Measurements from ENCODE around the gene AMBN.

Gene AMBN

DNA sequence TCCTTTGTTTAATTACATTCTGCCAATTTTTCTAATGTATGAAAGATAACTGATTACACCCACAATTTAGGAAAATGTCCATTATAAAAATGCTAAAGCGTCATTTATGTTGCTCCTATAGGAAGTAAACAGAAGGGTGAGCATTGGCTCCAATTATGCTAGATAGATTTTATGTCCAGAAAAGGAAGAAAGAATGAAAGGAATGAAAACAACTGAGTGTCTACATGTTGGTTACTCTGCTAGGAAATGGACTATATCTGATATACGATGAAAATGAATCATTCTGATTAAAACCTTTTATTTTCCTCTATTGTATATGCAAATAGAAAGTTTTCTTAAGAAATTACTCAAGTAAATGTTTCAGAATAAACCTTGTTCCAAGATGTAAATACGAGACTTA is 38.1 kb downstream of the AMBN start (continued):
- no peak for TF ChIP-seq ZNF23 (tag by site-specific recombination; IDR thresholded peaks at IDR 0.05; ENCODE audit: borderline replicate concordance)
- TF ChIP-seq, protein P1, sequence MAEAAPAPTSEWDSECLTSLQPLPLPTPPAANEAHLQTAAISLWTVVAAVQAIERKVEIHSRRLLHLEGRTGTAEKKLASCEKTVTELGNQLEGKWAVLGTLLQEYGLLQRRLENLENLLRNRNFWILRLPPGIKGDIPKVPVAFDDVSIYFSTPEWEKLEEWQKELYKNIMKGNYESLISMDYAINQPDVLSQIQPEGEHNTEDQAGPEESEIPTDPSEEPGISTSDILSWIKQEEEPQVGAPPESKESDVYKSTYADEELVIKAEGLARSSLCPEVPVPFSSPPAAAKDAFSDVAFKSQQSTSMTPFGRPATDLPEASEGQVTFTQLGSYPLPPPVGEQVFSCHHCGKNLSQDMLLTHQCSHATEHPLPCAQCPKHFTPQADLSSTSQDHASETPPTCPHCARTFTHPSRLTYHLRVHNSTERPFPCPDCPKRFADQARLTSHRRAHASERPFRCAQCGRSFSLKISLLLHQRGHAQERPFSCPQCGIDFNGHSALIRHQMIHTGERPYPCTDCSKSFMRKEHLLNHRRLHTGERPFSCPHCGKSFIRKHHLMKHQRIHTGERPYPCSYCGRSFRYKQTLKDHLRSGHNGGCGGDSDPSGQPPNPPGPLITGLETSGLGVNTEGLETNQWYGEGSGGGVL (tag by site-specific recombination; IDR thresholded peaks at IDR 0.05) = no peak
- no peak for TF ChIP-seq ZNF214 (tag by site-specific recombination; IDR thresholded peaks at IDR 0.05; ENCODE audit: borderline replicate concordance)
- no peak for TF ChIP-seq ZNF548 (tag by site-specific recombination; IDR thresholded peaks at IDR 0.05)
- no peak for TF ChIP-seq ZNF274 (IDR thresholded peaks at IDR 0.05; ENCODE audit: low read length)
- no peak for TF ChIP-seq ZNF274 (tag by site-specific recombination; IDR thresholded peaks at IDR 0.05; ENCODE audit: borderline replicate concordance)
- no peak for TF ChIP-seq ZSCAN16 (tag by site-specific recombination; IDR thresholded peaks at IDR 0.05)
- TF ChIP-seq SETDB1 (IDR thresholded peaks at IDR 0.05; ENCODE audit: insufficient read length, low read length) = no peak
- TF ChIP-seq, protein P2, sequence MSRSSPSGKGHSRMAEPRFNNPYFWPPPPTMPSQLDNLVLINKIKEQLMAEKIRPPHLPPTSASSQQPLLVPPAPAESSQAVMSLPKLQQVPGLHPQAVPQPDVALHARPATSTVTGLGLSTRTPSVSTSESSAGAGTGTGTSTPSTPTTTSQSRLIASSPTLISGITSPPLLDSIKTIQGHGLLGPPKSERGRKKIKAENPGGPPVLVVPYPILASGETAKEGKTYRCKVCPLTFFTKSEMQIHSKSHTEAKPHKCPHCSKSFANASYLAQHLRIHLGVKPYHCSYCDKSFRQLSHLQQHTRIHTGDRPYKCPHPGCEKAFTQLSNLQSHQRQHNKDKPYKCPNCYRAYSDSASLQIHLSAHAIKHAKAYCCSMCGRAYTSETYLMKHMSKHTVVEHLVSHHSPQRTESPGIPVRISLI (tag by site-specific recombination; IDR thresholded peaks at IDR 0.05) = no peak
- no peak for TF ChIP-seq ZNF174 (tag by site-specific recombination; IDR thresholded peaks at IDR 0.05)
- no peak for TF ChIP-seq ZNF549 (tag by site-specific recombination; IDR thresholded peaks at IDR 0.05)

DNA sequence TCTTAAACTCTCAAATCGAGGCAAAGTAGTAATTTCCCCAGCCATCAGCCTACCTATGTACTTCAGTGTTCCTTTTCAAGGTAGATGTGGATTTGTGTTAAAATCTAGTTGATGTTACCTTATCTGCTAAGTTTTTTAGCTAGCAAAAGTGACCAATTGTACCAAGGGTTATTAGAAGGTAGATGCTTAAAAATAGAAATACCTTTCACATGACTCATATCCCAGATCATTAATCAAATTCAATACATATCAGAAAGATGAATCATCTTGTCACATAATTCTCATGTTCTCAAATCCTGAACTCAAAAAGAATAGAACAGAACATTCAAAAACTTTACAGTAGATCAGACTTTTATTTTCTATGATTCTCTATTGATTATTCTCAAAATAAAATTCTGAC is 40.0 kb downstream of the AMBN start:
- H3K4me1 ChIP-seq (ENCODE audit: control insufficient read depth, insufficient read depth, low read length) = no peaks in the 10 kb centered on the region
- no peak overlapping the region for H3K4me3 ChIP-seq (ENCODE audit: low read depth, low read length)
- no peak overlapping the region for H3K27ac ChIP-seq (ENCODE audit: extremely low read depth, low read depth, low read length)
- ChIA-PET POLR2A (no interaction called here), CTCF (no interaction called here)
- H3K36me3 ChIP-seq (ENCODE audit: control insufficient read depth in 2 of 2, insufficient read depth in 1 of 2, low read length in 2 of 2) = no peaks in the 10 kb centered on the region
- TF ChIP-seq, protein P3, sequence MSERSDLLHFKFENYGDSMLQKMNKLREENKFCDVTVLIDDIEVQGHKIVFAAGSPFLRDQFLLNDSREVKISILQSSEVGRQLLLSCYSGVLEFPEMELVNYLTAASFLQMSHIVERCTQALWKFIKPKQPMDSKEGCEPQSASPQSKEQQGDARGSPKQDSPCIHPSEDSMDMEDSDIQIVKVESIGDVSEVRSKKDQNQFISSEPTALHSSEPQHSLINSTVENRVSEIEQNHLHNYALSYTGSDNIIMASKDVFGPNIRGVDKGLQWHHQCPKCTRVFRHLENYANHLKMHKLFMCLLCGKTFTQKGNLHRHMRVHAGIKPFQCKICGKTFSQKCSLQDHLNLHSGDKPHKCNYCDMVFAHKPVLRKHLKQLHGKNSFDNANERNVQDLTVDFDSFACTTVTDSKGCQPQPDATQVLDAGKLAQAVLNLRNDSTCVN (tag by site-specific recombination; optimal IDR thresholded peaks at IDR 0.05) = no peak
- no peak for TF ChIP-seq ZNF629 (tag by site-specific recombination; IDR thresholded peaks at IDR 0.05)
- no peak for TF ChIP-seq REPIN1 (tag by site-specific recombination; IDR thresholded peaks at IDR 0.05; ENCODE audit: low read depth)
- no peak for TF ChIP-seq ZNF664 (tag by site-specific recombination; IDR thresholded peaks at IDR 0.05)
- no peaks in the 10 kb centered on the region for H3K9me3 ChIP-seq (ENCODE audit: control insufficient read depth, insufficient read depth, low read depth, low read length)

DNA sequence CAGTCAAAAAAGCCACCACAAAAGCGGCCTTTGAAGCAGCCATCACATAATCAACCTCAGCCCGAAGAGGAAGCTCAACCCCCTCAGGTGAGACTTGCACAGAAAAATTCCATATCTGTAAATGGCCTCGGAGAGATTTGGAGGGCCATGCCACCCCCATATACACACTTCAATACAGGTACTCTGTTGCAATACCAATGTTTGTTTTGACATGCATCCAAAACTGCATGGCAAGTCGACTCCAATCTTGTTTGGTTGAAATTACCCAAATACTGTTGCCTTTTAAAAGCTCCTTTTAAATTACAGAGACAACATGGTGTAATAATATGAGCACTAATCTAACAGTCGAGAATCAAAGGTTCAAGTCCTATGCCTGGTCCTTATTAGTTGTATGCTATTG is 42.4 kb downstream of the AMBN start:
- H3K27ac ChIP-seq (ENCODE audit: extremely low read depth, low read depth, low read length) = no peak overlapping the region
- no peak overlapping the region for H3K4me3 ChIP-seq (ENCODE audit: low read depth, low read length)
- ChIA-PET POLR2A (no interaction called here), CTCF (no interaction called here)
- H3K36me3 ChIP-seq (ENCODE audit: control insufficient read depth in 2 of 2, insufficient read depth in 1 of 2, low read length in 2 of 2) = no peaks in the 10 kb centered on the region
- H3K4me1 ChIP-seq (ENCODE audit: control insufficient read depth, insufficient read depth, low read length) = no peaks in the 10 kb centered on the region
- no peaks in the 10 kb centered on the region for H3K9me3 ChIP-seq (ENCODE audit: control insufficient read depth, insufficient read depth, low read depth, low read length)
- TF ChIP-seq ZNF571 (tag by site-specific recombination; IDR thresholded peaks at IDR 0.05) (no peak), IKZF3 (tag by site-specific recombination; IDR thresholded peaks at IDR 0.05) (no peak), ZNF16 (tag by site-specific recombination; IDR thresholded peaks at IDR 0.05; ENCODE audit: low read depth) (no peak), RBAK (tag by site-specific recombination; IDR thresholded peaks at IDR 0.05) (no peak), ZFP37 (tag by site-specific recombination; IDR thresholded peaks at IDR 0.05) (no peak), MZF1 (tag by site-specific recombination; IDR thresholded peaks at IDR 0.05; ENCODE audit: borderline replicate concordance) (no peak), ZNF548 (tag by site-specific recombination; IDR thresholded peaks at IDR 0.05) (no peak)
- TF ChIP-seq, protein P4, sequence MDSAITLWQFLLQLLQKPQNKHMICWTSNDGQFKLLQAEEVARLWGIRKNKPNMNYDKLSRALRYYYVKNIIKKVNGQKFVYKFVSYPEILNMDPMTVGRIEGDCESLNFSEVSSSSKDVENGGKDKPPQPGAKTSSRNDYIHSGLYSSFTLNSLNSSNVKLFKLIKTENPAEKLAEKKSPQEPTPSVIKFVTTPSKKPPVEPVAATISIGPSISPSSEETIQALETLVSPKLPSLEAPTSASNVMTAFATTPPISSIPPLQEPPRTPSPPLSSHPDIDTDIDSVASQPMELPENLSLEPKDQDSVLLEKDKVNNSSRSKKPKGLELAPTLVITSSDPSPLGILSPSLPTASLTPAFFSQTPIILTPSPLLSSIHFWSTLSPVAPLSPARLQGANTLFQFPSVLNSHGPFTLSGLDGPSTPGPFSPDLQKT (IDR thresholded peaks at IDR 0.05; ENCODE audit: borderline replicate concordance, low read depth, low read length) = no peak
